HepG2 (cell line): ENCODE measurements around the gene TCTN2. TPM values are rescaled to one million over a fixed set of nuclear protein-coding genes. Genes with fewer than 3 reads are reported as not detected.

Source experiments
- CAMTA2 ChIP-seq: sonication (generic); formaldehyde crosslinking; IDR thresholded peaks from 2 replicates; pipeline ENCODE4 v1.4.0; 2020; ENCODE audit warnings: mild to moderate bottlenecking, missing genetic modification reagents, borderline replicate concordance
- NFKB2 ChIP-seq: sonication (generic); formaldehyde crosslinking; IDR thresholded peaks from 2 replicates; pipeline ENCODE4 v1.4.0; 2020; ENCODE audit warnings: missing genetic modification reagents, borderline replicate concordance
- PAWR ChIP-seq: sonication (generic); formaldehyde crosslinking; IDR thresholded peaks from 2 replicates; pipeline ENCODE4 v1.4.0; 2020; ENCODE audit warnings: missing genetic modification reagents, mild to moderate bottlenecking, borderline replicate concordance
- SRY ChIP-seq: sonication (generic); formaldehyde crosslinking; IDR thresholded peaks from 2 replicates; pipeline ENCODE4 v1.8.0; 2022; ENCODE audit warnings: mild to moderate bottlenecking, missing genetic modification reagents
- THAP11 ChIP-seq: IDR thresholded peaks from 2 replicates; pipeline ENCODE4 v1.6.1; 2016; ENCODE audit warnings: missing biosample characterization, missing genetic modification reagents
- ZBTB10 ChIP-seq: sonication (generic); formaldehyde crosslinking; IDR thresholded peaks from 2 replicates; pipeline ENCODE4 v1.4.0; 2020; ENCODE audit warnings: missing genetic modification reagents, borderline replicate concordance
- ZBTB40 ChIP-seq, 2 experiments: fragments of 450-650 bp in 1 of 2; sonication (generic) in 1 of 2; formaldehyde crosslinking in 1 of 2; IDR thresholded peaks; 2 replicates each; pipeline versions ENCODE4 v1.6.1 to v1.8.0; 2016 to 2022; ENCODE audit warnings: antibody characterized with exemption in 1 of 2, mild to moderate bottlenecking in 1 of 2, missing genetic modification reagents in 1 of 2
- ZBTB7B ChIP-seq: sonication (generic); formaldehyde crosslinking; IDR thresholded peaks from 2 replicates; pipeline ENCODE4 v1.4.0; 2020; ENCODE audit warnings: missing genetic modification reagents
- ZFAT ChIP-seq: sonication (generic); formaldehyde crosslinking; conservative IDR thresholded peaks from 2 replicates; pipeline ENCODE4 v1.8.1; 2023; ENCODE audit warnings: missing genetic modification reagents, inconsistent platforms
- ZFP82 ChIP-seq: sonication (generic); formaldehyde crosslinking; IDR thresholded peaks from 2 replicates; pipeline ENCODE4 v1.5.1; 2020; ENCODE audit warnings: mild to moderate bottlenecking, missing genetic modification reagents, borderline replicate concordance
- ZFP90 ChIP-seq: sonication (generic); formaldehyde crosslinking; IDR thresholded peaks from 2 replicates; pipeline ENCODE4 v1.8.0; 2022; ENCODE audit warnings: missing genetic modification reagents, mild to moderate bottlenecking, inconsistent platforms, borderline replicate concordance
- ZNF546 ChIP-seq: sonication (generic); formaldehyde crosslinking; conservative IDR thresholded peaks from 2 replicates; pipeline ENCODE4 v1.8.1; 2023; ENCODE audit warnings: mild to moderate bottlenecking, missing genetic modification reagents
- polyA plus RNA-seq, 8 experiments: library from polyadenylated mRNA; depleted of rRNA in 3 of 8; stranded (reverse) in 7 of 8; unstranded in 1 of 8; fragments of >200 nt; fragmentation: Illumina TruSeq in 4 of 8; extraction: Trizol in 4 of 8; gene quantifications; 2 replicates each; pipeline versions ENCODE4 v1.2.1 to v1.2.3, GENCODE V29; 2011 to 2016; ENCODE audit warnings: low read depth in 4 of 8, missing spikeins in 1 of 8, mixed read lengths in 1 of 8; ENCODE audit not compliant: insufficient read depth in 1 of 8
- total RNA-seq, 5 experiments: library from RNA; depleted of rRNA; stranded (reverse); fragments of >200 nt; fragmentation: Illumina TruSeq; extraction: Trizol; gene quantifications; 2 replicates each; pipeline ENCODE4 v1.2.3, GENCODE V29; 2016; ENCODE audit warnings: low read depth in 1 of 5
- TF ChIP-seq, protein P1 (sequence below): sonication (generic); formaldehyde crosslinking; IDR thresholded peaks from 2 replicates; pipeline ENCODE4 v1.4.0; 2020; ENCODE audit warnings: missing genetic modification reagents

Gene TCTN2
- total and polyA plus RNA-seq, 2 of the 13 experiments (the other 11 are each of a cell fraction or from before 2014, with no cell fraction given) = 5.0 to 8.1 TPM

DNA sequence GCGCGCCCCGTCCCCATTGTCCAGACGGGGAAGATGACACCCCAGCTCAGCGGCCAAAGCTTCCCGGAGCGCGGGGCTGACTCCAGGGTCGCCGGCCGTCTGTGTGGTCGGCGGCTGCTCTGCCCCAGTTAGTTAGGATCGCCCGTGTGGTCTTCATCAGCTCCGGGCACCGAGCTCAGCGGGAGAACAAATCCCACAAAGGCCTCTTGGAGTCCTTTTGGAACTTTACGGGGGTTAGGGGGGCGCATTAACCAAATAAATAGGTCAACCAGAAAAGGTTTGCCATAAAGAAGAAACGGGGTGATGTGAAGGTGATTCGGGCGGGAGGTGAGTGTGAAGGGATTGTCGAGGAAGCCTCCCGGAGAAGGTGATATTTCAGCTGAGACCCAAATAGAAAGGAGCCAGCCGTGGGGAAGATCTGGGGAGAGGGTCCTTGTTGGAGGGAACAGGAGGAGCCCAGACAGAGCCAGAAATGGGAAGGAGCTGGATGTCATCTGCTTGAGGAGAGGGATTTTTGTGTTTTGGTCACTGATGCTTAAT, 41.9 kb downstream of the TCTN2 start (continued):
- TF ChIP-seq ZBTB10 = 0 out of 2 replicates have a peak, but pooled peaks have one; percentile 9
- no peak for TF ChIP-seq PAWR (CRISPR knock-in tag)
- no peak for TF ChIP-seq ZFP82 (CRISPR knock-in tag)
- no peak for TF ChIP-seq CAMTA2 (CRISPR knock-in tag)
- 0 out of 2 replicates have a peak, but pooled peaks have one; percentile 61 for TF ChIP-seq ZFP90 (CRISPR knock-in tag)
- TF ChIP-seq ZBTB7B (CRISPR knock-in tag) = no peak
- TF ChIP-seq, protein P1, sequence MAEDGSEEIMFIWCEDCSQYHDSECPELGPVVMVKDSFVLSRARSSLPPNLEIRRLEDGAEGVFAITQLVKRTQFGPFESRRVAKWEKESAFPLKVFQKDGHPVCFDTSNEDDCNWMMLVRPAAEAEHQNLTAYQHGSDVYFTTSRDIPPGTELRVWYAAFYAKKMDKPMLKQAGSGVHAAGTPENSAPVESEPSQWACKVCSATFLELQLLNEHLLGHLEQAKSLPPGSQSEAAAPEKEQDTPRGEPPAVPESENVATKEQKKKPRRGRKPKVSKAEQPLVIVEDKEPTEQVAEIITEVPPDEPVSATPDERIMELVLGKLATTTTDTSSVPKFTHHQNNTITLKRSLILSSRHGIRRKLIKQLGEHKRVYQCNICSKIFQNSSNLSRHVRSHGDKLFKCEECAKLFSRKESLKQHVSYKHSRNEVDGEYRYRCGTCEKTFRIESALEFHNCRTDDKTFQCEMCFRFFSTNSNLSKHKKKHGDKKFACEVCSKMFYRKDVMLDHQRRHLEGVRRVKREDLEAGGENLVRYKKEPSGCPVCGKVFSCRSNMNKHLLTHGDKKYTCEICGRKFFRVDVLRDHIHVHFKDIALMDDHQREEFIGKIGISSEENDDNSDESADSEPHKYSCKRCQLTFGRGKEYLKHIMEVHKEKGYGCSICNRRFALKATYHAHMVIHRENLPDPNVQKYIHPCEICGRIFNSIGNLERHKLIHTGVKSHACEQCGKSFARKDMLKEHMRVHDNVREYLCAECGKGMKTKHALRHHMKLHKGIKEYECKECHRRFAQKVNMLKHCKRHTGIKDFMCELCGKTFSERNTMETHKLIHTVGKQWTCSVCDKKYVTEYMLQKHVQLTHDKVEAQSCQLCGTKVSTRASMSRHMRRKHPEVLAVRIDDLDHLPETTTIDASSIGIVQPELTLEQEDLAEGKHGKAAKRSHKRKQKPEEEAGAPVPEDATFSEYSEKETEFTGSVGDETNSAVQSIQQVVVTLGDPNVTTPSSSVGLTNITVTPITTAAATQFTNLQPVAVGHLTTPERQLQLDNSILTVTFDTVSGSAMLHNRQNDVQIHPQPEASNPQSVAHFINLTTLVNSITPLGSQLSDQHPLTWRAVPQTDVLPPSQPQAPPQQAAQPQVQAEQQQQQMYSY (CRISPR knock-in tag) = 0 out of 2 replicates have a peak, but pooled peaks have one; percentile 23
- 0 out of 2 replicates have a peak, but pooled peaks have one; percentile 59 for TF ChIP-seq SRY (CRISPR knock-in tag)
- TF ChIP-seq ZFAT = 0 out of 2 replicates have a peak, but pooled peaks have one; percentile 54
- peak; percentile 85; the same call in 1 of the 2 replicates for TF ChIP-seq NFKB2
- TF ChIP-seq THAP11 = no peak
- TF ChIP-seq ZNF546 (CRISPR knock-in tag) = no peak
- TF ChIP-seq ZBTB40 (IDR thresholded peaks at IDR 0.05) = no peak
- TF ChIP-seq ZBTB40 (CRISPR knock-in tag; IDR thresholded peaks at IDR 0.05) = 0 out of 2 replicates have a peak, but pooled peaks have one; percentile 15
